GM23338 (cell line): ENCODE measurements around the gene THRB.

Source experiments
- CREB1 ChIP-seq: fragments of 250-450 bp; sonication (Bioruptor Pico); IDR thresholded peaks from 2 replicates; pipeline ENCODE4 v1.5.0; 2020; ENCODE audit warnings: low read depth, mild to moderate bottlenecking, moderate library complexity
- CTCF ChIP-seq, 2 experiments: fragments of 200-600 bp in 1 of 2; sonication (generic) in 1 of 2; conservative IDR thresholded peaks; 2 replicates each; pipeline versions ENCODE4 v1.5.1 to v1.6.1; 2016 to 2017; ENCODE audit warnings: antibody characterized with exemption in 2 of 2, low read depth in 2 of 2, mild to moderate bottlenecking in 2 of 2, moderate library complexity in 1 of 2
- EZH2 ChIP-seq: fragments of 200-600 bp; sonication (generic); IDR thresholded peaks from one replicate; pipeline ENCODE4 v1.8.0; 2017; ENCODE audit warnings: antibody characterized with exemption, mild to moderate bottlenecking, low read depth; ENCODE audit not compliant: unreplicated experiment
- EZH2phosphoT487 ChIP-seq: fragments of 200-600 bp; sonication (generic); IDR thresholded peaks from one replicate; pipeline ENCODE4 v1.8.1; 2018; ENCODE audit warnings: antibody characterized with exemption; ENCODE audit not compliant: unreplicated experiment
- JUNB ChIP-seq: IDR thresholded peaks from one replicate; pipeline ENCODE4 v1.6.1; 2016; ENCODE audit warnings: antibody characterized with exemption; ENCODE audit not compliant: unreplicated experiment
- POLR2AphosphoS5 ChIP-seq: IDR thresholded peaks from 2 replicates; pipeline ENCODE4 v1.6.1; 2016; ENCODE audit warnings: antibody characterized with exemption, low read depth
- TF ChIP-seq, protein P1 (sequence below): IDR thresholded peaks from one replicate; pipeline ENCODE4 v1.6.1; 2018; ENCODE audit warnings: antibody characterized with exemption; ENCODE audit not compliant: unreplicated experiment

DNA sequence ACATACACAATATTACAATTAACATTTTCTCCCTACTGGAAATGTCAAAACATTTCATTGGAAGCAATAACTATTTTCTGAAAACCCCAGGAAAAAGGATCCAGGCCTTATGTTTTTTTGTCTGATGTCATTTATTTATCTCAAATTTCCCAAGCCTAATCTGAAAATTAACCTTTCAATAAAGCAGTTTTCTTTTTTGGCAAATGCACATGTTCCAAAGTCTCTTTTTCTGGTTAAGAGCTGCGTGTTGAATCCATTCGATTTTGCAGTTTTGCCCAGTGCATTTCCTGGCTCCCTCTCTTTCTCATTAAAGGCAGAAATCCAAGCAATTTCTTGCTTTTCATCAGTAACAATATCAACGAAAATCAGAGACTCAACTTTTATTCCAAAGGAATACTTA is 327.2 kb downstream of the THRB start:
- no peak for TF ChIP-seq CTCF (conservative IDR thresholded peaks at IDR 0.05; ENCODE audit: low read depth in 2 of 2)
- no peak for TF ChIP-seq EZH2
- no peak for TF ChIP-seq POLR2AphosphoS5
- TF ChIP-seq, protein P1, sequence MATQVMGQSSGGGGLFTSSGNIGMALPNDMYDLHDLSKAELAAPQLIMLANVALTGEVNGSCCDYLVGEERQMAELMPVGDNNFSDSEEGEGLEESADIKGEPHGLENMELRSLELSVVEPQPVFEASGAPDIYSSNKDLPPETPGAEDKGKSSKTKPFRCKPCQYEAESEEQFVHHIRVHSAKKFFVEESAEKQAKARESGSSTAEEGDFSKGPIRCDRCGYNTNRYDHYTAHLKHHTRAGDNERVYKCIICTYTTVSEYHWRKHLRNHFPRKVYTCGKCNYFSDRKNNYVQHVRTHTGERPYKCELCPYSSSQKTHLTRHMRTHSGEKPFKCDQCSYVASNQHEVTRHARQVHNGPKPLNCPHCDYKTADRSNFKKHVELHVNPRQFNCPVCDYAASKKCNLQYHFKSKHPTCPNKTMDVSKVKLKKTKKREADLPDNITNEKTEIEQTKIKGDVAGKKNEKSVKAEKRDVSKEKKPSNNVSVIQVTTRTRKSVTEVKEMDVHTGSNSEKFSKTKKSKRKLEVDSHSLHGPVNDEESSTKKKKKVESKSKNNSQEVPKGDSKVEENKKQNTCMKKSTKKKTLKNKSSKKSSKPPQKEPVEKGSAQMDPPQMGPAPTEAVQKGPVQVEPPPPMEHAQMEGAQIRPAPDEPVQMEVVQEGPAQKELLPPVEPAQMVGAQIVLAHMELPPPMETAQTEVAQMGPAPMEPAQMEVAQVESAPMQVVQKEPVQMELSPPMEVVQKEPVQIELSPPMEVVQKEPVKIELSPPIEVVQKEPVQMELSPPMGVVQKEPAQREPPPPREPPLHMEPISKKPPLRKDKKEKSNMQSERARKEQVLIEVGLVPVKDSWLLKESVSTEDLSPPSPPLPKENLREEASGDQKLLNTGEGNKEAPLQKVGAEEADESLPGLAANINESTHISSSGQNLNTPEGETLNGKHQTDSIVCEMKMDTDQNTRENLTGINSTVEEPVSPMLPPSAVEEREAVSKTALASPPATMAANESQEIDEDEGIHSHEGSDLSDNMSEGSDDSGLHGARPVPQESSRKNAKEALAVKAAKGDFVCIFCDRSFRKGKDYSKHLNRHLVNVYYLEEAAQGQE = no peak
- TF ChIP-seq JUNB = no peak
- TF ChIP-seq EZH2phosphoT487 = no peak
- TF ChIP-seq CREB1 = no peak
